Measurements from ENCODE around the gene CD63.
A peak's percentile ranks its signal among the peaks of the same experiment; 100 is the strongest.

Gene CD63, protein sequence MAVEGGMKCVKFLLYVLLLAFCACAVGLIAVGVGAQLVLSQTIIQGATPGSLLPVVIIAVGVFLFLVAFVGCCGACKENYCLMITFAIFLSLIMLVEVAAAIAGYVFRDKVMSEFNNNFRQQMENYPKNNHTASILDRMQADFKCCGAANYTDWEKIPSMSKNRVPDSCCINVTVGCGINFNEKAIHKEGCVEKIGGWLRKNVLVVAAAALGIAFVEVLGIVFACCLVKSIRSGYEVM

DNA sequence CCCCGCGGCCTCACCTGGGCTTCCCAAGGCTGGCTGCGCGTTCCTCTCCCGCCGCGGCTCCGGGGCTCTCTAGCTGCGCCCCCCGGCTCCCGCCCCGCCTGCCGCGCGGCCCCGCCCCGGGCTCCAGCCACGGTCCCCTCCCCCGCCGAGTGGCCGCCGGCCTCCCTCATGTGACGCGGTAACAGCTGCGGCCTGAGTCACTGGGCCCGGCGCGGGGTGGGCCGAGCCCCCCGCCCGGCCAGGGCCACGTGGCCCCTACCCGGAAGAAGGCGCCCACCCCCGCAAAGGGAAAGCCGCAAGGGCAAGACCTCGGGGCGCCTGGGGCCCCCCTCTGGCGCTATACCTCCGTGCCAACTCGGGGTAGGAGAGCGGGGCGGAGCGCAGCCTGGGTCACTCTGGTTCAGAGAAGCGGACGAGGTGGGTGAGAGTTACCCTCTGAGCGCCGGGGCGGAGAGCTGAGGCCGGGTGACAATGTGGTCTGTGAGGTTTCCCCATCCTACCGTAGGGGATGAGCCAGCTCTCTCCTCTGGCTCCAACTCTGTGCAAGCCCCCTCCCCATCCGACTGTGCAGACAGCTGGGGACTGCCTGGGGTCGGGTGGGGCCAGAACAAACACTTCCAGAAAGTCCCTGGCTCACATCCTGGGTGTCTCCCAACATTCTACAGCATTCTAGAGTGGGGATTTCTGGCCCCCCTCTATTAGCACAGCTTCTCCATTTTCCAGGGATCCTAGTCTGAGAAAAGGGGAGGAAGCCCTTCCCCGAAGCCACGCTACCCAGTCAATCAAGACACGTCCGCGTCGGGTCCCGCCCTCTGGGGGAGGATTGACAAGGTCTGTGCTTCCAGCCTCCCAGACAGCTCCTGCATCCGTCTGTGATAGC is at the start of gene CD63:
CD63 (minus strand) TSS at position 71 of the 880 bp plus-strand sequence. CDS start 668 bp downstream, outside the sequence.
- DNase-seq (ENCODE audit: low read depth): peak; percentile 52
- TF ChIP-seq, protein P1, sequence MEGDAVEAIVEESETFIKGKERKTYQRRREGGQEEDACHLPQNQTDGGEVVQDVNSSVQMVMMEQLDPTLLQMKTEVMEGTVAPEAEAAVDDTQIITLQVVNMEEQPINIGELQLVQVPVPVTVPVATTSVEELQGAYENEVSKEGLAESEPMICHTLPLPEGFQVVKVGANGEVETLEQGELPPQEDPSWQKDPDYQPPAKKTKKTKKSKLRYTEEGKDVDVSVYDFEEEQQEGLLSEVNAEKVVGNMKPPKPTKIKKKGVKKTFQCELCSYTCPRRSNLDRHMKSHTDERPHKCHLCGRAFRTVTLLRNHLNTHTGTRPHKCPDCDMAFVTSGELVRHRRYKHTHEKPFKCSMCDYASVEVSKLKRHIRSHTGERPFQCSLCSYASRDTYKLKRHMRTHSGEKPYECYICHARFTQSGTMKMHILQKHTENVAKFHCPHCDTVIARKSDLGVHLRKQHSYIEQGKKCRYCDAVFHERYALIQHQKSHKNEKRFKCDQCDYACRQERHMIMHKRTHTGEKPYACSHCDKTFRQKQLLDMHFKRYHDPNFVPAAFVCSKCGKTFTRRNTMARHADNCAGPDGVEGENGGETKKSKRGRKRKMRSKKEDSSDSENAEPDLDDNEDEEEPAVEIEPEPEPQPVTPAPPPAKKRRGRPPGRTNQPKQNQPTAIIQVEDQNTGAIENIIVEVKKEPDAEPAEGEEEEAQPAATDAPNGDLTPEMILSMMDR (IDR thresholded peaks at IDR 0.05; ENCODE audit: control insufficient read depth, extremely low read depth, insufficient read depth): no peak
- peak within 1 kb of the TSS; percentile 88 for H3K4me3 ChIP-seq (ENCODE audit: low read depth, low read length)

DNA sequence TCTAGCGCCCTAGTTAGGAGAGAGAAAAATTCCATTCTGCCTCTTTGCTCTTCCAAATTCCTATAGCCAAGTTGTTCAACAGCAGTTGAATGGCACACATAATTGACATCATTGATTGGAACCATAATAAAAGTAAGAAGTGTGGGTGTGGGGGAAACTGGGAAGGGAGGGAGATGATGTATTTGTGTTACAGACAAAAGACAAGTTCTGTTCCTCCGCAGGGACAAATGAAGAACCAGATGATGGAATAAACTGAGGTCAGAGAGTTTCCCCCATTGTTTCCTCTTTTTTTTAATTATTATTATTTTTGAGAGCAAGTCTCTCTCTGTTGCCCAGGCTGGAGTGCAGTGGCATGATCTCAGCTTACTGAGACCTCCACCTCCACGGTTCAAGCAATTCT is 49.0 kb upstream of the CD63 start:
- DNase-seq (ENCODE audit: low read depth): no peak
- TF ChIP-seq, protein P1 (IDR thresholded peaks at IDR 0.05; ENCODE audit: control insufficient read depth, extremely low read depth, insufficient read depth): no peak
- no peak overlapping the region for H3K4me3 ChIP-seq (ENCODE audit: low read depth, low read length)

DNA sequence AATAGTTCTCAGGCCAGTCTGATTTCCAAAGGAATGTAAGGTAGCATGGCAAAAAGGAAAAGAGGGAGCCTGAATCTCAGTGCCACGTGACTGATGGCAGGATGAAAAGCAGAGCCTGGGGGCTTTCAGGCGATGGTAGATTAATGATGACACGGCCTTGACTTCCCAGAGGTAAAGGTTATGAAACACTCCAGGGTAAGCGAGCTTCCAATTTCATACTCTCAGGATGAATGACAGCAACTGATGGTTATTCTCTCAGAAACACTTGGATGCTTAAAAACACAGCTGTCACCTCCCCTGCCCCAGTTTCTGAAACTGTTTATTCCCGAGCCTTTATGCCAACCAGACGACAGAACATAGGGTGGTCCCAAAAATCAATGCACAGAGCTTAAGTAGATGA is 42.9 kb upstream of the CD63 start:
- H3K4me3 ChIP-seq (ENCODE audit: low read depth, low read length): no peak overlapping the region
- TF ChIP-seq, protein P1 (IDR thresholded peaks at IDR 0.05; ENCODE audit: control insufficient read depth, extremely low read depth, insufficient read depth): no peak
- no peak for DNase-seq (ENCODE audit: low read depth)

DNA sequence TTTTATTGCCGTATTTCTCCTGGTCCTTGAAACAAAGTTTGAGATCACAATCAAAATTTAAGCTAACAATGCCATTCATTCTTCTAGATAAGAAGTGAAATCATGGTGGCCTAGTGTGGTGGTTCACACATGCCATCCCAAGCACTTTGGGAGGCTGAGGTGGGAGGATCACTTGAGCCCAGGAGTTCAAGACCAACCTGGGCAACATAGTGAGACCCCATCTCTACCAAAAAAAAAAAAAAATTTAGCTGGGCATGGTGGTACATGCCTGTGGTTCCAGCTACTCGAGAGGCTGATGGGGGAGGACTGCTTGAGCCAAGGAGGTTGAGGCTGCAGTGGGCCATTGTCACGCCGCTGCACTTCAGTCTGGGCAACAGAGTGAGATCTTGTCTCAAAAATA is 38.3 kb upstream of the CD63 start:
- TF ChIP-seq, protein P1 (IDR thresholded peaks at IDR 0.05; ENCODE audit: control insufficient read depth, extremely low read depth, insufficient read depth): no peak
- no peak overlapping the region for H3K4me3 ChIP-seq (ENCODE audit: low read depth, low read length)
- DNase-seq (ENCODE audit: low read depth): no peak

DNA sequence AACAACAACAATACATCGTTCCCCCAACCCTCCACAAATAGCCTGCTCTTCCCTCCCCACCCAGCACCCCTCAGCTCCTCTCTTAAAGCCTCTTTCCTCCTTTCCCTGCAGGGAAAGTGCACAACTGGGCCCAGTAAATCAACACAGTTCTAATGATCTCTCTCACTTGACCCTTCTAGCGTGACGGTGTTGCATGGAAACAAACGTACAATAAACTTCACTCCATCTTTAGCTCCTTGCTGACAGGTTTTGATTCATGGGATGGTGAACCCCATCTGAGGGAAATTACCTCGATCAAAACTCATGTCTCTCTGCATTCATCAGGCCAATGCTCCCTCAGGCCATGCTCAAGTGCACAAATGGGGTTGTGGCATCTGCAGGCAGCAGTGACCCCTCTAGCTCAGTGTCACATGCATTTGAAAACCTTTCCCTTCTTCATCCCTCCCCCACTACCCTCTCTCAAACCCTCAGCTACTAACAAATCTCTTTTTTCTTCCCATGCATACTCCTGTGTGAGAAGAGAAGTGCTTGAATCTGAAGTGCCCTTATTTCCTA is 37.0 kb upstream of the CD63 start:
- DNase-seq (ENCODE audit: low read depth): no peak
- no peak overlapping the region for H3K4me3 ChIP-seq (ENCODE audit: low read depth, low read length)
- TF ChIP-seq, protein P1 (IDR thresholded peaks at IDR 0.05; ENCODE audit: control insufficient read depth, extremely low read depth, insufficient read depth): no peak

DNA sequence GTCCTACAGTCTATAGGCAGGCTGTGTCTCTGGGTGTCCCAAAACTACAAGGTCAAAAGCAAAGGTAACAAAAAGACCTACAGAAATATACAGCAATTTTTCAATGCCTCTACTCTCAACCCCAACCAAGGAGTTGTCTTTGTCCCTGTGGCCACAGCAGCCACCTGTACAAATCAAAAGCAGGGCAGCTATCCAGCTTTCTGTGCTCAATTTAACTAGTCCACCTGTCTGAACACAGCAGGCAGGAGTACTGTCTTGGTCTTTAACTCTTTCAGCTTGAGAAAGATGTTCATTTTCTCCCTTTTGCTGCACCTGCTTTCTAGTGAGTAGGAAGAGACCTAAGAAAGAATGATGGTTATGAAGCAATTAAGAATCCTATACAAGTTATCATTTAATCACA is 33.8 kb upstream of the CD63 start:
- TF ChIP-seq, protein P1 (IDR thresholded peaks at IDR 0.05; ENCODE audit: control insufficient read depth, extremely low read depth, insufficient read depth): no peak
- H3K4me3 ChIP-seq (ENCODE audit: low read depth, low read length): no peak overlapping the region
- peak; percentile 53 for DNase-seq (ENCODE audit: low read depth)

All from LNCaP clone FGC (cell line).